ENCODE measurements around the gene RUNX1.

The RUNX1 gene

DNA sequence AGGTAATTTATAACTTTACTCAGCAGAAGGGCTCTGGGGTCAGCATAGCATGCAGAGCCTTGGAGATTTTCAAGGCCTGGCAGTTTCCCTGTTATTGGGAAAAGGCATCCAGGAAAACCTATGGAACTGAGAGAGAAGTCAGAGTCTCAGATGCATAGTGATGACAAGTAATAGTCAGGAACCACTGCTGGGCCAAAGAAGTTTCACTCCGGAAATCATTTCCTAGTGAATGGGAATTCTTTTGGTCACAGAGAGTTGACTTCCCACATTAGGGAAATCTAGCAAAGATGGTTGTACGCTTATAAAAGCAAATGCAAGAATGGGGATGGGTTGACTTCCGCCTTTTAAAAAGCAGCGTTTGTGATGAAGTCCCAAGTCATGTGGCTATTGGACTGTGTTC lies 28.4 kb upstream of the RUNX1 start:
- Histone ChIP-seq H3K36me3 (ENCODE audit: insufficient read depth, low read length) (no peaks in the 10 kb centered on the region), H2AFZ (ENCODE audit: low read depth, low read length) (no peak overlapping the region), H3K9me3 (ENCODE audit: low read length) (no peaks in the 10 kb centered on the region), H3K27me3 (ENCODE audit: insufficient read depth, low read length) (no peaks in the 10 kb centered on the region), H3K4me1 (ENCODE audit: insufficient read depth, low read length) (no peaks in the 10 kb centered on the region), H3K4me3 (ENCODE audit: low read length) (no peak overlapping the region)

DNA sequence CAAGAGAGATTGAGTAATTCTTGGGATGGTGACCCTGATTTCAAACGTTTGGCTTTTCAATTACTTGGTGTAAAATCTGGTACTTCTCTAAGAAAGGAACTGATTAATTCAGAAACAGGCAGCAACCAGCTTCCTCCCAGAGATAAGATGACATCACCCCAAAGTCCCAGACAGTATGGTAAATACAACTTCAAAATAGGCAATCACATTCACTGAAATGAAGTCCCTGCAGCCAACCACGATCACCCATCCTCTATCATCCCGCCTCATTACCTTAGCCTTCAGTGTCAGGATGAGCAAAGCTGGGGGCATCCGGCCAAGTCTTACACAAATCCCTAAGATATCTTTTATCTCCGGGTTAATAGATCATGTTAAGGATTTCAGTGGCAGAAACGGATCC lies 26.4 kb upstream of the RUNX1 start:
- no peak overlapping the region for H3K4me3 ChIP-seq (ENCODE audit: low read length)
- no peaks in the 10 kb centered on the region for H3K4me1 ChIP-seq (ENCODE audit: insufficient read depth, low read length)
- no peaks in the 10 kb centered on the region for H3K27me3 ChIP-seq (ENCODE audit: insufficient read depth, low read length)
- H3K9me3 ChIP-seq (ENCODE audit: low read length), result no peaks in the 10 kb centered on the region
- H2AFZ ChIP-seq (ENCODE audit: low read depth, low read length), result no peak overlapping the region
- no peaks in the 10 kb centered on the region for H3K36me3 ChIP-seq (ENCODE audit: insufficient read depth, low read length)

DNA sequence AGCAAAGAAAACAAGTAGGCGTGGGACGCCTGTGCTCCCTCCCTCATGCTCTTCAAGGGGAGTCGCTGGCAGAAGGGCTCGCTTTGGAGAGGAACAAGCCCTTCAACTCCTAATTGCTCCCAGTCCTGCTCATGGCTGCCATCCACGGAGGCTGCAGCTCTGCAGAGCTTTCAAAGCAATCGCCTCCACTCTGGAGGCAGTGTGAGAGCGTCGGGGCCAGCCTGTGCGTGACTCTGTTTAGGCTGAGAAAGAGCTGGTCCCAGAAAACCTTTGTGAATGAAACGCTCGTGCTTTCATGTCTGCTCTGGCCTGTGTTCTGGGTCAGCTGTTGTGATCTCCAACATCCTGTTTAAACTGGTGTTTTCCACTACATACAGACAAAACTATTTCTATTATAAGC lies 23.9 kb upstream of the RUNX1 start:
- no peaks in the 10 kb centered on the region for H3K4me1 ChIP-seq (ENCODE audit: insufficient read depth, low read length)
- H3K9me3 ChIP-seq (ENCODE audit: low read length), result no peaks in the 10 kb centered on the region
- H3K36me3 ChIP-seq (ENCODE audit: insufficient read depth, low read length), result no peaks in the 10 kb centered on the region
- no peak overlapping the region for H3K4me3 ChIP-seq (ENCODE audit: low read length)
- no peaks in the 10 kb centered on the region for H3K27me3 ChIP-seq (ENCODE audit: insufficient read depth, low read length)
- no peak overlapping the region for H2AFZ ChIP-seq (ENCODE audit: low read depth, low read length)

DNA sequence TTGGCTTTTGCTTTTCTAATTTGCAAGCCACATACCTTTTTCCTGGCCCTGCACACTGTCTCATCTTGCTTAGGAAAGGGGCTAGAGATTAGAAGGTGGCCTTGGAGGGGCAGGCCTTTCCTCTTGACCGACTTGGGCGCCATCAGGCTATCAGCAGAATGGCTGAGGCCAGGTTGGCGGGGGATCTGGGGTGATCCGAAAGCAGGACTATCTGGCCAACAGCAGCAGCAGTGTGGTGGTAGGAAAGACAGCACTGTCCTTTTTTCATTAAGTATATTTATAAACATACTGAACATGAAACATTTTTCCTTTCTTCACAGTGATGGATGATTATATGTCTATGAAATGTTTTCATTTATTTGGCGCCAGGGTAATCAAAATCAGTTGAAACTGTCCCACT lies 23.5 kb upstream of the RUNX1 start:
- H3K9me3 ChIP-seq (ENCODE audit: low read length), result no peaks in the 10 kb centered on the region
- H3K4me3 ChIP-seq (ENCODE audit: low read length), result no peak overlapping the region
- no peak overlapping the region for H2AFZ ChIP-seq (ENCODE audit: low read depth, low read length)
- H3K27me3 ChIP-seq (ENCODE audit: insufficient read depth, low read length), result no peaks in the 10 kb centered on the region
- no peaks in the 10 kb centered on the region for H3K4me1 ChIP-seq (ENCODE audit: insufficient read depth, low read length)
- H3K36me3 ChIP-seq (ENCODE audit: insufficient read depth, low read length), result no peaks in the 10 kb centered on the region

DNA sequence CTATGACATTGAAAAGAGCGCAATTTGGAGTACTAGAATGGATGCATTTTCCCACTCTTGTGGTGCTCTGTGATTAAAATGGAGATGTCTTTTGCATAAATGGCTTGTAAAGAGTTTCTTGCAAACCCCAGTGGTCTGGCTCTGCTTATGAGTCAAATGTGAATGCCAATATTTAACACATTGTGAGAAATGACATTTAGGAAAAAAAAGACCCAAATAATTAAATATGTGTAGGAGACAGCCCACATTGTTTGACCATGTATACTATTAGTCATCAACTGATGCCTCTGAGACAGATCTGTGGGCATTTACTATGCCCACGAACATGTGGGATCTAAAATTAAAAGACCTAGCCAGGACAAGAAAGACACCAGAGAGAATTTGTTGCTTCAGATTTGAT lies 22.2 kb upstream of the RUNX1 start:
- Histone ChIP-seq H3K4me1 (ENCODE audit: insufficient read depth, low read length) (no peaks in the 10 kb centered on the region), H2AFZ (ENCODE audit: low read depth, low read length) (no peak overlapping the region), H3K9me3 (ENCODE audit: low read length) (no peaks in the 10 kb centered on the region), H3K27me3 (ENCODE audit: insufficient read depth, low read length) (no peaks in the 10 kb centered on the region), H3K4me3 (ENCODE audit: low read length) (no peak overlapping the region), H3K36me3 (ENCODE audit: insufficient read depth, low read length) (no peaks in the 10 kb centered on the region)

DNA sequence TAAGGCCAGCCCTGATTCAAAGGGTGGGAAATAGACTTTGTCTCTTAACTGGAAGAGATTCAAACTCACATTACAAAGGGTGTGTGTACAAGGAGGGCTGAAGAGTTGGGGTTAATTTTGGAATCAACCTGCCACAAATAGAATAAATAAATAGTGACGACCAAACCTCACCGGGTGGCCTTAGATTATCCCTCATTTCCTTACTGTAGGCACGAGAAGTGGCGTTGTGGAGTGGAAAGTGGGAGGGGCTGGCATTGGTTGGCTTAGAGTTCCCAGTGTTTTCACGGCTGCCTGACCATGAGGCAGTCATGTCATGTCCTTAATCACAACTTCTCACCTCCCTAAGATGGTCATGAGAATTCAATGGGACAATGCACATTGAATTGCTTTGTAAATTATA lies 21.3 kb upstream of the RUNX1 start:
- Histone ChIP-seq H3K36me3 (ENCODE audit: insufficient read depth, low read length) (no peaks in the 10 kb centered on the region), H3K27me3 (ENCODE audit: insufficient read depth, low read length) (no peaks in the 10 kb centered on the region), H3K9me3 (ENCODE audit: low read length) (no peaks in the 10 kb centered on the region), H2AFZ (ENCODE audit: low read depth, low read length) (no peak overlapping the region), H3K4me3 (ENCODE audit: low read length) (no peak overlapping the region), H3K4me1 (ENCODE audit: insufficient read depth, low read length) (no peaks in the 10 kb centered on the region)

DNA sequence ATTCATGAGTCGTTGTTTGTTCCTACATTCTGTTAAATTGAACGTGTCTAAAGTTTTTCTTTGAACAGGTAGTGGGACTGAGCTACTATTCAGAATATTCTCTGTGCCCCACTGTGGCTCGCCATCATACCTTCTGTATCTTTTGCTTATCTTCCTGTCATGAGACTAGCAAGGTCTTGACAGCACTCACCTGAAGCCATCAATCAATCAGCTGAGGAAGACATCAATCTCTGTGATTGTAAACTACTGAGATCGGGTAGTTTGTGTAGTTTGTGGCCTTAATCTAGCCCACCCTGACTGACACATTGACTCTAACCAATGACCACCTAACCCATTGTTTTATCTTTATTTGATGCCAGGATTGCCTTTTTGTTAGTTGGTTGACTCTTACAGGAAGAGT lies 17.7 kb upstream of the RUNX1 start:
- Histone ChIP-seq H2AFZ (ENCODE audit: low read depth, low read length) (no peak overlapping the region), H3K4me1 (ENCODE audit: insufficient read depth, low read length) (no peaks in the 10 kb centered on the region), H3K9me3 (ENCODE audit: low read length) (no peaks in the 10 kb centered on the region), H3K36me3 (ENCODE audit: insufficient read depth, low read length) (no peaks in the 10 kb centered on the region), H3K27me3 (ENCODE audit: insufficient read depth, low read length) (no peaks in the 10 kb centered on the region), H3K4me3 (ENCODE audit: low read length) (no peak overlapping the region)

DNA sequence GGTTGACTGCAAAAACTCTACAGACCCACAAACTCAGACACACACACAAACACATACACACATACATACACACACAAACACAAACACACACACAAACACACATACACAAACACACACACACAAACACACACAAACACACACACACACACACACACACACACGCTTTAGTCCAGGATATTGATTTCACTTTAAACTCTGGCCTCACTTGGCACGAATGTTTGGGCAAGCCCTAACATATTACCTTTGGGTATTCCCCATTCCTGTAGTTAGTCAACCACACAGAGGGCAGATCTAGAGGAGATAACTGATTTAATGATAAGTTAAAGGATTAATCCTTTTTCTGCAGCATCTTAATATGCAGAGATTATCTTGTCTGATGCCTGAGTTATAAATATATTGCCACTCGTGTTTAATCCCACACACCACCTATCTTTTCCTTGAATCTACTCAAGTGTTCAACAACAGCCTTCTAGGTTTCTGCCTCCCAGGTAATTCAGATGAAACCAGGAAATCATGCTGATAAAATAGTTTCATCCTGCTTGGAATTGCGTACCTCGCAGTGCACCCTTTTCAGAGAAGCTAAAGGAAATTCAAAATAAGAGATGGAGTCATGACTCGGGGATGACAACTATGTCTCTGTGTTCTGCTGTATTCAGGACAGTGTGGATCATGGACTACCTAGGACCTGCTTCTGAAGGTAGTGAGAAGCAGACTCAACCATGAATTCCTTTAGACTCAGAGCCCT lies 14.5 kb upstream of the RUNX1 start:
- H3K27me3 ChIP-seq (ENCODE audit: insufficient read depth, low read length), result no peaks in the 10 kb centered on the region
- no peaks in the 10 kb centered on the region for H3K36me3 ChIP-seq (ENCODE audit: insufficient read depth, low read length)
- H3K4me3 ChIP-seq (ENCODE audit: low read length), result no peak overlapping the region
- H3K9me3 ChIP-seq (ENCODE audit: low read length), result no peaks in the 10 kb centered on the region
- no peaks in the 10 kb centered on the region for H3K4me1 ChIP-seq (ENCODE audit: insufficient read depth, low read length)
- H2AFZ ChIP-seq (ENCODE audit: low read depth, low read length), result no peak overlapping the region

DNA sequence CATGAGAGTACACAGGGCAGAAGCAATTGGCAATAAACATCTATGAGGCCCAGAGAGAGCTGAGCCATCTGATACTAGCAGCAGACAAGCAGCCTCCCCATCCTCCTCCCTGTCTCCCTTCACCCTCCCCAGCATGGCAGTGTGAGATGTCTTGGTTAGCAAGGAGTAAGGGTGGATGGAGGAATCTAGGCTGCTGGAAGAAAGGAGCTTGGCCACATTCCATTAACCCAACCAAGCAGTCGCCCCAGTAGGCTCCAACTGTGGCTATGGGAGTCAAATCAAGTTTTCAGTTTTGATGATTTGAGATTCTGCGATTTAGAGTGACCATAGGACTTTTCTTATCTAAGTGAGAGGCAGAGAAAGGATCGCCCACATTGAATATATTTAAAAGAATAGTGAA lies 12.9 kb upstream of the RUNX1 start:
- no peaks in the 10 kb centered on the region for H3K9me3 ChIP-seq (ENCODE audit: low read length)
- no peaks in the 10 kb centered on the region for H3K4me1 ChIP-seq (ENCODE audit: insufficient read depth, low read length)
- H3K36me3 ChIP-seq (ENCODE audit: insufficient read depth, low read length), result no peaks in the 10 kb centered on the region
- no peak overlapping the region for H3K4me3 ChIP-seq (ENCODE audit: low read length)
- no peaks in the 10 kb centered on the region for H3K27me3 ChIP-seq (ENCODE audit: insufficient read depth, low read length)
- no peak overlapping the region for H2AFZ ChIP-seq (ENCODE audit: low read depth, low read length)

DNA sequence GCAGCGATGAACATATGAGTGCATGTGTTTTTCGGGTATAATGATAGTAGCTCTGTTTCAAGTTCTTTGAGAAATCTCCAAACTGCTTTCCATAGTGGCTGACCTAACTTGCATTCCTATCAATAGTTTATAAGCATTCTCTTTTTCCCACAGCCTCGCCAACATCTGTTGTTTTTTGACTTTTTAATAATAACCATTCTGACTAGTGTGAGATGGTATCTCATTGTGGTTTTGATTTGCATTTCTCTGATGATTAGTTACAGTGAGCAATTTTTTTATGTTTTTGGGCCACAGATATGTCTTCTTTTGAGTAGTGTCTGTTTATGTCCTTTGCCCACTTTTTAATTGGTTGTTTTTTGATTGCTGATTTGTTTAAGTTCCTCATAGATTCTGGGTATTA lies 10.6 kb upstream of the RUNX1 start:
- no peaks in the 10 kb centered on the region for H3K27me3 ChIP-seq (ENCODE audit: insufficient read depth, low read length)

DNA sequence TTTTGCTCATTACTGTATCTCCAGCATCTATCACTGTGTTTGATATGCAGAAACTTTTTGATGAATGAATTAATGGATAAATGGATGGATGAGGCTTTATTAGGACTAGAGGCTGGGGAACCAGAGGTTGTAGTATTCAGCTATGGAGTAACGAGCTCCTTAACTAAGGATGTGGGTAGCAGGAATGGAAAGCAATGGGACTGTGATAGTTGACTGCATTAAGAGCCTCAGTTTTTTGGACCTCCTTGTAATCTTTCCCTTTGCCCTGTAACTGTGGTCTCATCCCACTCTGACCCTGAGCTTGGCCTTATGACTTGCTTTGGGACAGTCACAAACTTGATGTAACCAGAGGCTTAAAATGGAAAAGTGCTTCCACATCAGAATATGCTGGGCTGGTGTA lies 9.0 kb upstream of the RUNX1 start:
- Histone ChIP-seq H3K27me3 (ENCODE audit: insufficient read depth, low read length) (no peaks in the 10 kb centered on the region), H3K9me3 (ENCODE audit: low read length) (no peaks in the 10 kb centered on the region), H2AFZ (ENCODE audit: low read depth, low read length) (no peak overlapping the region), H3K4me1 (ENCODE audit: insufficient read depth, low read length) (no peaks in the 10 kb centered on the region), H3K4me3 (ENCODE audit: low read length) (no peak overlapping the region), H3K36me3 (ENCODE audit: insufficient read depth, low read length) (no peaks in the 10 kb centered on the region)

More for the DNA sequence above, 10.6 kb upstream of the RUNX1 start:
- Histone ChIP-seq H3K4me3 (ENCODE audit: low read length) (no peak overlapping the region), H3K4me1 (ENCODE audit: insufficient read depth, low read length) (no peaks in the 10 kb centered on the region), H3K36me3 (ENCODE audit: insufficient read depth, low read length) (no peaks in the 10 kb centered on the region), H3K9me3 (ENCODE audit: low read length) (no peaks in the 10 kb centered on the region), H2AFZ (ENCODE audit: low read depth, low read length) (no peak overlapping the region)

DNA sequence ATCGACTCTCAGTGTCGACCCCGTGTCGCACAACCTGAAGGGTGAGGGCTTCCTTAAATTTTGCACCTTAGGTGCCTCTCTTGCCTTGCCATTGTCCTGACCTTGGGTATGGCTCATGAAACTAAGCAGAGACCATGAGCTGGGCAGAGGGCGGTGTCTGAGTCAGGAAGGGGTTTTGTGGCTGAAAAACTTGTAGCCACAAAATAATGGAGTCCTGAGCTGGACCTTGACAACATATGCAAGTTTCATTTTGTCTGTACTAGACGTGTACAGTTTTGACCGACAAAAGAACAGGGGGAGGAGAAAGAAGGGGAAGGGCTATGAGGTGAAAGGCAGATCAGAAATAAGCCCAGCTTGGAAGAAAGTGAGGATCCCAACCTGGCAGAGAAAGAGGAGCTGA lies 8.3 kb upstream of the RUNX1 start:
- no peak overlapping the region for H3K4me3 ChIP-seq (ENCODE audit: low read length)
- H3K9me3 ChIP-seq (ENCODE audit: low read length), result no peaks in the 10 kb centered on the region
- no peaks in the 10 kb centered on the region for H3K27me3 ChIP-seq (ENCODE audit: insufficient read depth, low read length)
- no peaks in the 10 kb centered on the region for H3K4me1 ChIP-seq (ENCODE audit: insufficient read depth, low read length)
- no peak overlapping the region for H2AFZ ChIP-seq (ENCODE audit: low read depth, low read length)
- H3K36me3 ChIP-seq (ENCODE audit: insufficient read depth, low read length), result no peaks in the 10 kb centered on the region

DNA sequence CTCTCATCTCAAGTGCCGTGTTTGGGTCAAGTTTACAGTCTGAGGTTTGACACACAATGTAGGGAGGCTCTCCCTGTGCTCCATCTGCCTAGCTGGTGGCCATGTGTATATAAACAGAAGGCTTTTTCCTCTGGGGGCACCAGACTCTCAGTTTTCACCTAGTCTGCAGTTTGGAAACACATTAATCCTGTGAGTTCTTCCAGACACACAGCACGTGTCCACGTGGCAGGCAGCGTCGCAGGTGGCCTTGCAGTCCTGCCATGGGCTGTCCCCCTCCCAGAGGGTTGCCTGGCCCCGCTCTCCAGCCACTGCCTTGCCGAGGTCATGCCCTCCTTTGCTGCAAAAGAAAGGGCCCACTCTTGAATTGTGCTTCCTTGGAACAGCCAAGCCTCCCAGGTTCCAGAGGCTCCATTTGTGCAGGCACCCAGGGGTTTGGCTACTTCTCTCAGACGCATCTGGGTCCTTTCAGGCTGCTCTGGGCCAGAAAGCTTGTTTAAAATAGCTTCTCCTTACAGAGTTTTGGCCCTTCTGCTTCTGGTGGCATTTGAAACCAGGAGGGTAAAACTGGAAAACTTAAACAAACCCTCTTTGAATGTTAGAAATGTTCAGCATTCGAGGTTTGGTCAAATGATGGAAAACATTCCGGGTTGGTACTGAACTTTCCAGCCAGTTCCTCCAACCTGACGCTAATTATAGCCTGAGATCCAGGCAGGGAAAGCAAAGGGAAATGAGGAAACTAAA lies 4.4 kb upstream of the RUNX1 start:
- Histone ChIP-seq H3K27me3 (ENCODE audit: insufficient read depth, low read length) (no peaks in the 10 kb centered on the region), H3K4me3 (ENCODE audit: low read length) (no peak overlapping the region), H2AFZ (ENCODE audit: low read depth, low read length) (no peak overlapping the region), H3K36me3 (ENCODE audit: insufficient read depth, low read length) (no peaks in the 10 kb centered on the region), H3K9me3 (ENCODE audit: low read length) (no peaks in the 10 kb centered on the region), H3K4me1 (ENCODE audit: insufficient read depth, low read length) (no peaks in the 10 kb centered on the region)

DNA sequence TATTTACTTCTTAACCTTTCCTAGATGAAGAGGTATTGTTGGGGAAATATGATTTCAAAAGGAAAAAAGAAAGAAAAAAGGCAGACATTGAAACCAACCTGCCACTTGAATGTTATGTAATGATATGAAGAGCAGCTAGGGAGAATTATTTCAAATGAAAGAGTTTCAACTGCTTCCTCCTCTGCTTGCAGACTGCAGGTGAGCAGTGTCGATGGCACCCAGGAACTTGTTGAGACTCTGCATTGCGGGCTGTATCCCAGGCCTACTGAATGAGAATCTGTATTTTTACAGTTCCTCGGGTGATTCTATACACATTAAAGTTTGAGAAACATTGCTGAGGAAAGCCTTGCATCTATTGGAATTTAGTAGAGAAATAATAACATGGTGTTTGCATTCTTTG lies 3.7 kb upstream of the RUNX1 start:
- Histone ChIP-seq H2AFZ (ENCODE audit: low read depth, low read length) (no peak overlapping the region), H3K9me3 (ENCODE audit: low read length) (no peaks in the 10 kb centered on the region), H3K36me3 (ENCODE audit: insufficient read depth, low read length) (no peaks in the 10 kb centered on the region), H3K4me1 (ENCODE audit: insufficient read depth, low read length) (no peaks in the 10 kb centered on the region), H3K27me3 (ENCODE audit: insufficient read depth, low read length) (no peaks in the 10 kb centered on the region), H3K4me3 (ENCODE audit: low read length) (no peak overlapping the region)

Data from neuron (in vitro differentiated cells).